Gastroesophageal sphincter (tissue), 4 donors: Measurements from ENCODE around the gene SPATA17. TPM values are rescaled to one million over a fixed set of nuclear protein-coding genes. Genes with fewer than 3 reads are reported as not detected.

Experiments
- ATAC-seq: fragments of 150-250 bp; one replicate; pipeline ENCODE4 v1.9.1; 2016; ENCODE audit warnings: mild to moderate bottlenecking, moderate library complexity
- H3K27ac ChIP-seq, 4 donors: fragments of 200-600 bp; sonication (generic) in 3 of 4; 1 replicate in 3 of 4; 2 replicates in 1 of 4; pipeline ENCODE4 v1.5.1; 2016 to 2019
- H3K27me3 ChIP-seq: fragments of 200-600 bp; sonication (generic); one replicate; pipeline ENCODE4 v1.5.1; 2019
- H3K36me3 ChIP-seq, 2 donors: fragments of 200-600 bp; sonication (generic); one replicate each; pipeline ENCODE4 v1.5.1; 2019; ENCODE audit warnings: control low read depth in 1 of 2
- H3K4me1 ChIP-seq, 3 donors: fragments of 200-600 bp; sonication (generic); 1 replicate in 2 of 3; 2 replicates in 1 of 3; pipeline ENCODE4 v1.5.1; 2016 to 2019; ENCODE audit warnings: control low read depth in 2 of 3
- H3K4me3 ChIP-seq, 2 donors: fragments of 200-600 bp; sonication (generic); one replicate each; pipeline ENCODE4 v1.5.1; 2019; ENCODE audit warnings: mild to moderate bottlenecking in 1 of 2, moderate library complexity in 1 of 2
- H3K9me3 ChIP-seq, 3 donors: fragments of 200-600 bp; sonication (generic); one replicate each; pipeline ENCODE4 v1.5.1; 2017 to 2019; ENCODE audit warnings: control low read depth in 2 of 3
- EP300 ChIP-seq: sonication (generic); formaldehyde crosslinking; IDR thresholded peaks from one replicate; pipeline ENCODE4 v1.6.1; 2017; ENCODE audit warnings: antibody characterized with exemption, mild to moderate bottlenecking
- POLR2A ChIP-seq, 2 donors: fragments of 450-650 bp; IDR thresholded peaks; one replicate each; pipeline ENCODE4 v1.6.1; 2017; ENCODE audit warnings: antibody characterized with exemption in 2 of 2, mild to moderate bottlenecking in 2 of 2, moderate library complexity in 1 of 2
- POLR2AphosphoS5 ChIP-seq: sonication (generic); formaldehyde crosslinking; IDR thresholded peaks from one replicate; pipeline ENCODE4 v1.6.1; 2017; ENCODE audit warnings: antibody characterized with exemption
- WGBS, 2 donors: methylation state at CpG; one replicate each; pipeline ENCODE4 v1.1.5; 2018; ENCODE audit warnings: low coverage in 1 of 2; 5-methylcytosine and 5-hydroxymethylcytosine counted together
- total RNA-seq, 4 donors: library from RNA; depleted of rRNA; stranded (reverse); fragments of >200 nt; gene quantifications; one replicate each; pipeline ENCODE4 v1.1.0, GENCODE V29; 2016
- TF ChIP-seq, protein P1 (sequence below), 4 experiments: fragments of 200-600 bp in 2 of 4; fragments of 450-650 bp in 2 of 4; sonication (generic) in 1 of 4; IDR thresholded peaks; one replicate each; pipeline ENCODE4 v1.5.1; 2017 to 2019; ENCODE audit warnings: antibody characterized with exemption in 4 of 4, mild to moderate bottlenecking in 2 of 4, moderate library complexity in 2 of 4

SPATA17 gene
- total RNA-seq, 4 donors from 2014 or later = 0.13 to 0.62 (median 0.19) TPM; not detected in 1

DNA sequence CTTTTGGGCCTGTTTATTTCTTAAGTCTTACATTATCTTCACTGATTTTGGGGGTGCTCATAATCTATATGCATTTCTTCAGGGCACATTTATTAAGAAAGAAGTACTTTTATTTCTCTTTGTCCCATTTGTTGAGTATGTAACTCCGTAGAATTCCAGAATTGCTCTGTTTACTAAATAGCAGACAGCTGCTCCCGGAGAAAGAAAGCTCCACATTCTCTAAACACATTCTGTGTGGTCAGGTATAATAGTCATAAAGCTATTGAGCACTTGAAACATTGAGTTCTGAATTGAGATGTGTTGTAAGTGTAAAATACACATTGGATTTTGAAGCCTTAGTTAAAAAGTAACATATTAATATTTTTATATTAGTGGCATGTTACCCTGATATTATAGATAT, 206.5 kb downstream of the SPATA17 start:
- Histone ChIP-seq H3K9me3 (no peaks in the 10 kb centered on the region), H3K27ac (no peak overlapping the region), H3K36me3 (no peaks in the 10 kb centered on the region), H3K4me1 (no peaks in the 10 kb centered on the region), H3K4me3 (no peak overlapping the region), H3K27me3 (no peaks in the 10 kb centered on the region)
- WGBS, 2 donors = 40 to 72% methylated on average over 1 to 2 of the region's 2 CpGs
- ATAC-seq = no peak
- TF ChIP-seq POLR2AphosphoS5 = no peak
- no peak for TF ChIP-seq EP300
- no peak for TF ChIP-seq POLR2A (IDR thresholded peaks at IDR 0.05)
- TF ChIP-seq, protein P1, sequence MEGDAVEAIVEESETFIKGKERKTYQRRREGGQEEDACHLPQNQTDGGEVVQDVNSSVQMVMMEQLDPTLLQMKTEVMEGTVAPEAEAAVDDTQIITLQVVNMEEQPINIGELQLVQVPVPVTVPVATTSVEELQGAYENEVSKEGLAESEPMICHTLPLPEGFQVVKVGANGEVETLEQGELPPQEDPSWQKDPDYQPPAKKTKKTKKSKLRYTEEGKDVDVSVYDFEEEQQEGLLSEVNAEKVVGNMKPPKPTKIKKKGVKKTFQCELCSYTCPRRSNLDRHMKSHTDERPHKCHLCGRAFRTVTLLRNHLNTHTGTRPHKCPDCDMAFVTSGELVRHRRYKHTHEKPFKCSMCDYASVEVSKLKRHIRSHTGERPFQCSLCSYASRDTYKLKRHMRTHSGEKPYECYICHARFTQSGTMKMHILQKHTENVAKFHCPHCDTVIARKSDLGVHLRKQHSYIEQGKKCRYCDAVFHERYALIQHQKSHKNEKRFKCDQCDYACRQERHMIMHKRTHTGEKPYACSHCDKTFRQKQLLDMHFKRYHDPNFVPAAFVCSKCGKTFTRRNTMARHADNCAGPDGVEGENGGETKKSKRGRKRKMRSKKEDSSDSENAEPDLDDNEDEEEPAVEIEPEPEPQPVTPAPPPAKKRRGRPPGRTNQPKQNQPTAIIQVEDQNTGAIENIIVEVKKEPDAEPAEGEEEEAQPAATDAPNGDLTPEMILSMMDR (IDR thresholded peaks at IDR 0.05) = no peak

DNA sequence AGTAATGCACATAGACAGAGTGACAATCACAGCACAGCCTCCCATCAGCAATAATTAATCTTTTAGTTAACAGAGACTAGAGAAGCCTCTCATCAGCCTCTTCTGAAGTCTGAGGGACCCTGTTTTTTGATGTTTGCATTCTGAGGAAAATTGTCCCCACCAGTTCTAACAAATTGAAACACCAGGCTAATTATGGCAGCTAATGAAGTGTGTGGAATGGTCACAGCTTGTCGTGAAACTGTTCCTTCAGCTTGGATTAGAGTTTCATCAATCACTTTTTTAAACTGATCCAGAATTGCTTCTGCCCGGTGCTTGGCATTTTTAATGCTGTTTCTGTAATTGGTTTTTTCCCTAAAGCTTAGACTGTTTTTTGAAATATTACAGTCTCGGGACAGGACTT, 208.0 kb downstream of the SPATA17 start:
- H3K4me1 ChIP-seq = no peaks in the 10 kb centered on the region
- H3K27ac ChIP-seq = no peak overlapping the region
- H3K9me3 ChIP-seq = no peaks in the 10 kb centered on the region
- no peaks in the 10 kb centered on the region for H3K27me3 ChIP-seq
- ATAC-seq = no peak
- WGBS, 2 donors = 73 to 82% methylated on average over 3 of the region's 3 CpGs
- H3K4me3 ChIP-seq = no peak overlapping the region
- no peaks in the 10 kb centered on the region for H3K36me3 ChIP-seq
- no peak for TF ChIP-seq POLR2AphosphoS5
- TF ChIP-seq EP300 = no peak
- TF ChIP-seq, protein P1 (IDR thresholded peaks at IDR 0.05) = no peak
- no peak for TF ChIP-seq POLR2A (IDR thresholded peaks at IDR 0.05)

DNA sequence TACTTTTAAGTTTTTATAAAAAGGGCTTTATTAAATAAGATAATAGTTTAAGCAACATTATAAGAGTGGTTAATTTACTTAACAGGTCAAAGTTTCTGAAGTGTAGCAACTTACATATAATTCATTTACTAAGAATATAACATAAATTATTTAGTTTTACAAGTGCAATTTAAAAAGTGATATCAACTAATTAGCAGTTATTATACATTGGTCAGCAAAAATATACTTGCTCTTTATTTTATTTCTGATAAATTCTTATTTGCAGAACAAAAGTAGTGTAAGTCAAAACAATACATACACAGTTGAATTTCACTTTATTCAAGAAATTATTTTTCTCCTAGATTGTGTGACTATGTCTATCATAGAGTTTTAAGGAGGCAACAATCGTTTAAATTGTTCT, 215.6 kb downstream of the SPATA17 start:
- TF ChIP-seq EP300 (no peak), POLR2A (IDR thresholded peaks at IDR 0.05) (no peak), POLR2AphosphoS5 (no peak)
- TF ChIP-seq, protein P1 (IDR thresholded peaks at IDR 0.05) = no peak
- Histone ChIP-seq H3K27ac (no peak overlapping the region), H3K4me3 (no peak overlapping the region), H3K27me3 (no peaks in the 10 kb centered on the region), H3K4me1 (no peaks in the 10 kb centered on the region), H3K36me3 (no peaks in the 10 kb centered on the region), H3K9me3 (no peaks in the 10 kb centered on the region)
- no peak for ATAC-seq
- 75 to 79% methylated on average over 1 of the region's 1 CpG for WGBS, 2 donors

DNA sequence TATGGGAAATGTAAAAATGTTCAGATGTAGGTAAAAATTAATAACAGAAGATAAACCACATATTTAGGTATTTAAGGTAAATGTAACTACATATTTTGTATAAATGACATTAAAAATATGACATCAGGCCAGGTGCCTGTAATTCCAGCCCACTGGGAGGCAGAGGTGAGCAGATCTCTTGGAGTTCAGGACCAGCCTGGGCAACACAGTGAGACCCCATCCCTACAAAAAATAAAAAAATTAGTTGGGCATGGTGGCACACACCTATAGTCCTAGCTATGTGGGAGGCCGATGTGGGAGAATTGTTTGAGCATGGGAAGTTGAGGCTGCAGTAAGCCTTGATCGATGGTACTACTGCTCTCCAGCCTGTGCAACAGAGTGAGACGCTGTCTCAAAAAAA, 216.5 kb downstream of the SPATA17 start:
- no peak for ATAC-seq
- Histone ChIP-seq H3K9me3 (no peaks in the 10 kb centered on the region), H3K4me1 (no peaks in the 10 kb centered on the region), H3K27ac (no peak overlapping the region), H3K4me3 (no peak overlapping the region), H3K27me3 (no peaks in the 10 kb centered on the region), H3K36me3 (no peaks in the 10 kb centered on the region)
- no peak for TF ChIP-seq EP300
- TF ChIP-seq, protein P1 (IDR thresholded peaks at IDR 0.05) = no peak
- 77 to 90% methylated on average over 2 to 3 of the region's 3 CpGs for WGBS, 2 donors

DNA sequence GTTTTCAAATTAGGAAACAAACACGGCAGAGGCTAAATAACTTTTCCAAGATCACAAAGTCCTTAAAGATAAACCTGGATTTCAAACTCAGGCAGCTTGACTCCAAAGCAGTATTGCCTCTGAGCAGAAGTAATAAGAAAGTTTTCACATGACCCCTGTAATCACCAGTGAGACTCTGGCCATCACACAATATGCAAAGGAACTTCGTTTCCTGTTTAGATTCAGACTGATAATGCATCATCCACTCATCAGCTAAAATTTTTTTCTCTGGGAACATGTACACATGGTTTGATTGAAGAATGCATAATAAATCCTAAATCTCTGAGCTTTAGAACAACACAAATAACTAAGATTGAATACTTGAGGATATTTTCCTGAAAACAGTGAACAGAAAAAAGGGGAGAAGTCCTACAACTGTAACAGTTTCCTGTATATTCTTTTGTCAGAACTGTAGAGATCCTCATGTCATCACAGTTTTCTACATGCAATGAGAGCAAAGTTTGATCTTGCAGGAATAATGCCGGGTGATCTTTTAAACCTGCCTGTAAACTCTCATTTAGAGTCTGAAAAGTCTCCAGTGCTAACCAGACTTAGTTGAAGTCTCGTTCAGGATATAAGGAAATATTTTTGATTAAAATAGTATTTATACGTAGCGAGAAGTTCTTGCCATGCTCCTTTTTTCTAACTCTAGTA, 225.3 kb downstream of the SPATA17 start:
- TF ChIP-seq EP300 (no peak), POLR2AphosphoS5 (no peak), POLR2A (IDR thresholded peaks at IDR 0.05) (no peak)
- TF ChIP-seq, protein P1 (IDR thresholded peaks at IDR 0.05) = no peak
- no peak overlapping the region for H3K4me3 ChIP-seq
- peaks cover 0 to 9% (median 0%) of the 10 kb centered on the region in 3 donors for H3K9me3 ChIP-seq
- 24 to 27% methylated on average over 5 to 6 of the region's 6 CpGs for WGBS, 2 donors
- H3K36me3 ChIP-seq = no peaks in the 10 kb centered on the region
- H3K4me1 ChIP-seq = peaks cover 0 to 16% (median 0%) of the 10 kb centered on the region in 3 donors
- no peak for ATAC-seq
- no peak overlapping the region for H3K27ac ChIP-seq
- H3K27me3 ChIP-seq = no peaks in the 10 kb centered on the region
